Activated T-cell treated with anti-CD3 and anti-CD28 coated beads, Interleukin-2, amount 50 U/mL, for 1 hour (primary cell): ENCODE measurements around the gene ZBTB49.

Experiments
- DNase-seq: peaks from one replicate; pipeline ENCODE4 v3.0.0-alpha.2; 2020

The ZBTB49 gene

DNA sequence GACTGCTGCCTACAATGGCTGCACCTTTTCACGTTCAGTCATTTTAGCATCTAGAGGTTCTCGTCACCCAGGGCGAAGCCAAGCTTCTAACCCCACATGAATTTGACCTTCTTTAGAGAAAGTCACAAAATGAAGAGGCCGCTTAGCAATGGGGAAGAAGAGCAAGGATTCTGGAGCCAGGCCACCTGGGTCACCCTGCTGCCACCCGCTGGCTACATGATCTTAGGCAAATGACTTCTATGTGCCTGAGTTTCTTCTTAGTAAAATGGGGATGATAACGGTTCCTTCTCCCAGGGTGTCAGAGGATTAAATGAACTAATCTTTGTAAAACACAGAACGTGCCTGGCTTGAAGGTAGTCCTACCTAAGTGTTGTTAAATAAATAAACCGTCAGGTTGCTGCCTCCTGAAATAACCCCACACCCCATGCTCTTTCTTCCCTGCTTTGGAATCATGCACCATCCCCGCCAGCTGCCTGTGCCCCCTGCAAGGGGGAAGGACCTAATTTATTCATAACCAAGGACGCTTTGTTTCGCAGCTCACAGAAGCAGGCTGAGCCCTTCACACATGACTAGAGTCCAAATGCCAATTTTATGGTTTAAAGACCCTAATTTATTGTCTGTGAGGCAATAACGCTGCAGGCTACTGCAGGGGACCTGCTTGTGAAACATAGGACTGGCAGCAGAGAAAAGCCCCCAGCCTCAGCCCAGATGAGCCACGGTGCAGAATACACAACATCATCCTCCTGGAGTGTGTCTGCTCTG, 68.2 kb downstream of the ZBTB49 start:
- no peak for DNase-seq

- DNase-seq = no peak
These were observed 71.8 kb downstream of the ZBTB49 start for GRCh38 chr4:4361883-4362282.

DNA sequence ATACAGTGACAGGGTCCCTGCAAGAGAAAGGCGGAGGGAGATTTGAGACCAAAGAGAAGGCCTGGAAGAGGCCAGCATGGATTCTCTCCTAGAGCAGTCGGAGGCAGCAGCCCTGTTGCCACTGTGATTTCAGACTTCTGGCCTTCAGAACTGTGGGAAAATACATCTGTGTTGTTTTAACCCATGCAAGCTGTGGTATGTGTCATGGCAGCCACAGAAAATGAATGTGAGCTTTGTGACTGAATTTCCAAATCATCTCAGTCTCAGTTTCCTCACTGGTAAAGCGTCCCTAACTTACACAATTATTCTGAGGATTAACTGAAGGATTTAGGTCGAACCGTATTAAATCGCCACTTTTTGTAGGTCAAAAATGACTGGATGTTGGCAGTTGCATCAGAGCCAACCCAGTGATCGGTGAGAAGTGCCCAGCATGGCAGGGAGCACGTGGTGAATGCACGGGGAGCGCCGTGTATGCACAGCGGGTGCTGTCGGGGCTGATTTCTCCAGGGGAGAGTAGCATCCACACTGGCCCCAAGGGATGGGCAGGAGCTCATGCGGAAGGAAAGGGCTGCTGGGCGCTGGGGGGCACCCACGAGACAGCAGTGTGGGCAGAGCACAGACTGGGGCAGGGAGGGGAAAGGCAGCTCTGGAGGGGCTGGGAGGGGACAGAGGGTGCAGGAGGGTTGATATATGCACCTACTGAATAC, 73.1 kb downstream of the ZBTB49 start:
- no peak for DNase-seq

DNA sequence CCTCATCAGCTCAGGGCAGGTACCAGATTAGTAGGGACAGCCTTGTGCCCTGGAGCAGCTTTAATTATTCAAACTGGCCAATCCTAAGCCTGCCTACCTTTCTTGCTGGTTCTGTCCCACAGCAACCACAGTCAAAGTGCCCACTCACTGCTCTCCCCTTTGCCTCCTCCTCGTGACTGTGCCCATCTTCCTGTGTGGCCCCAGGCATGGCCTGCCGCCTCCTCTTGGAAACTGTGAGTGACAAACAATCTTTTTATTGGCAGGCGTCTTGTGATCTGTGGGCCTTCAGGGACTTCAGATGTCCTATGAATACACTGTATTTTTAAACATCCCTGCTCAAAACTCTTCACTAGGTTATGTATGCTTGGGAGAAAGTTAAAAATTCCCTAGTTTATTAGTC, 74.0 kb downstream of the ZBTB49 start:
- DNase-seq = no peak

DNA sequence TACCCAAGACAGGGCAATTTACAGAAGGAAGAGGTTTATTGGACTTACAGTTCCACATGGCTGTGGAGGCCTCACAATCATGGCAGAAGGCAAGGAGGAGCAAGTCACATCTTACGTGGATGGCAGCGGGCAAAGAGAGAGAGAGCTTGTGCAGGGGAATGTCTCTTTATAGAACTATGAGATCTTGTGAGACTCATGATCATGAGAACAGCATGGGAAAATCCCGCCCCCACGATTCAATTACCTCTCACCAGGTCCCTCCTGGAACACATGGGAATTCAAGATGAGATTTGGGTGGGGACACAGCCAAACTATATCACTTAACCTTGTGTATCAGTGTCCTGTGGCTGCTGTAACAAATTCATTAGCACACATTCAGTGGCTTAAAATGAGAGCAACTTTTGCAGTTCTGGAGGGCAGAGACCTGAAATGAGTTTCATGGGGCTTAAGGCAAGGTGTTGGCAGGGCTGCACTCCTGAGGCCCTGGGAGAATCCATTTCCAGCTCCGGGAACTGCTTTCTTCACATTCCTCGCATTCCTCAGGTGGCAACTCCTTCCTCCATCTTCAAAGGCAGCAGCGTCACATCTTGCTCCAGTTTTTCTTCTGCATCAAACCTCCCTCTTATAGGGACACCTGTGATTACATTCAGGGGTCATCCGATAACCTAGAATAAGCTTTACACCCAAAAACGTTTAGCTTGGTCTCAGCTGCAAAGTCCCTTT, 74.6 kb downstream of the ZBTB49 start:
- DNase-seq = no peak

GRCh38 chr4:4368809-4369580, 78.9 kb downstream of the ZBTB49 start:
- no peak for DNase-seq
